ENCODE results near the gene SPAG6.
"Not testable (repeated sequence)": the region's sequence is repeated elsewhere in the genome, so short reads cannot be mapped to it uniquely, and the experiment has no call there.

SPAG6 gene

GRCh38 chr10:22309180-22310000 lies 35.9 kb upstream of the SPAG6 start:
- Histone ChIP-seq H3K4me3 (ENCODE audit: low read depth, low read length) (no peak overlapping the region), H3K27me3 (no peaks in the 10 kb centered on the region), H3K4me1 (no peaks in the 10 kb centered on the region), H3K36me3 (no peaks in the 10 kb centered on the region), H3K9me3 (no peaks in the 10 kb centered on the region)
- no peak for TF ChIP-seq CTCF (IDR thresholded peaks at IDR 0.05; ENCODE audit: low read depth, low read length)
- DNase-seq = no peak

GRCh38 chr10:22310012-22310411 lies 35.3 kb upstream of the SPAG6 start:
- not testable (repeated sequence) for H3K4me3 ChIP-seq (ENCODE audit: low read depth, low read length); H3K9me3 ChIP-seq; H3K27me3 ChIP-seq; H3K4me1 ChIP-seq; H3K36me3 ChIP-seq; DNase-seq

GRCh38 chr10:22310928-22311327 lies 34.4 kb upstream of the SPAG6 start:
- H3K9me3 ChIP-seq = no peaks in the 10 kb centered on the region

GRCh38 chr10:22314852-22315251 lies 30.4 kb upstream of the SPAG6 start:
- no peak for DNase-seq
- Histone ChIP-seq H3K9me3 (no peaks in the 10 kb centered on the region), H3K4me3 (ENCODE audit: low read depth, low read length) (no peak overlapping the region), H3K27me3 (no peaks in the 10 kb centered on the region), H3K4me1 (no peaks in the 10 kb centered on the region), H3K36me3 (no peaks in the 10 kb centered on the region)
- no peak for TF ChIP-seq CTCF (IDR thresholded peaks at IDR 0.05; ENCODE audit: low read depth, low read length)

More at GRCh38 chr10:22310928-22311327, 34.4 kb upstream of the SPAG6 start:
- no peak overlapping the region for H3K4me3 ChIP-seq (ENCODE audit: low read depth, low read length)
- no peaks in the 10 kb centered on the region for H3K27me3 ChIP-seq
- H3K36me3 ChIP-seq = no peaks in the 10 kb centered on the region
- H3K4me1 ChIP-seq = no peaks in the 10 kb centered on the region
- TF ChIP-seq CTCF (IDR thresholded peaks at IDR 0.05; ENCODE audit: low read depth, low read length) = no peak
- DNase-seq = no peak

GRCh38 chr10:22315455-22316285 lies 29.6 kb upstream of the SPAG6 start:
- no peak for DNase-seq
- Histone ChIP-seq H3K4me3 (ENCODE audit: low read depth, low read length) (peak overlapping the region; percentile 94), H3K36me3 (no peaks in the 10 kb centered on the region), H3K9me3 (no peaks in the 10 kb centered on the region), H3K4me1 (no peaks in the 10 kb centered on the region), H3K27me3 (no peaks in the 10 kb centered on the region)
- no peak for TF ChIP-seq CTCF (IDR thresholded peaks at IDR 0.05; ENCODE audit: low read depth, low read length)

GRCh38 chr10:22316286-22317075 lies 28.8 kb upstream of the SPAG6 start, which contains the start of gene COMMD3:
Gene COMMD3 (plus strand): TSS chr10:22316388. CDS start chr10:22316418, 30 bp downstream.
- no peaks in the 10 kb centered on the region for H3K4me1 ChIP-seq
- no peaks in the 10 kb centered on the region for H3K9me3 ChIP-seq
- H3K27me3 ChIP-seq = no peaks in the 10 kb centered on the region
- peak; percentile 84 for DNase-seq
- H3K36me3 ChIP-seq = no peaks in the 10 kb centered on the region
- no peak for TF ChIP-seq CTCF (IDR thresholded peaks at IDR 0.05; ENCODE audit: low read depth, low read length)
- H3K4me3 ChIP-seq (ENCODE audit: low read depth, low read length) = peak within 1 kb of the TSS; percentile 94
